Adrenal gland (tissue), 5 donors: ENCODE measurements around the gene OR2A42.
"Not testable (repeated sequence)": the region's sequence is repeated elsewhere in the genome, so short reads cannot be mapped to it uniquely, and the experiment has no call there.

Experiments used
- POLR2A ChIP-seq, 2 donors: fragments of 450-650 bp; IDR thresholded peaks; one replicate each; pipeline ENCODE4 v1.6.1; 2017; ENCODE audit warnings: antibody characterized with exemption in 2 of 2, mild to moderate bottlenecking in 2 of 2, moderate library complexity in 1 of 2
- TF ChIP-seq, protein P1 (sequence below), 6 experiments: fragments of 450-650 bp in 4 of 6; fragments of 200-600 bp in 2 of 6; sonication (generic) in 1 of 6; IDR thresholded peaks; 1 replicate in 5 of 6; 2 replicates in 1 of 6; pipeline versions ENCODE4 v1.5.1 to v1.8.0; 2016 to 2021; ENCODE audit warnings: antibody characterized with exemption in 6 of 6, mild to moderate bottlenecking in 2 of 6, moderate library complexity in 1 of 6
- donor health status: DM: no; HTN: no; CAD: no.

DNA sequence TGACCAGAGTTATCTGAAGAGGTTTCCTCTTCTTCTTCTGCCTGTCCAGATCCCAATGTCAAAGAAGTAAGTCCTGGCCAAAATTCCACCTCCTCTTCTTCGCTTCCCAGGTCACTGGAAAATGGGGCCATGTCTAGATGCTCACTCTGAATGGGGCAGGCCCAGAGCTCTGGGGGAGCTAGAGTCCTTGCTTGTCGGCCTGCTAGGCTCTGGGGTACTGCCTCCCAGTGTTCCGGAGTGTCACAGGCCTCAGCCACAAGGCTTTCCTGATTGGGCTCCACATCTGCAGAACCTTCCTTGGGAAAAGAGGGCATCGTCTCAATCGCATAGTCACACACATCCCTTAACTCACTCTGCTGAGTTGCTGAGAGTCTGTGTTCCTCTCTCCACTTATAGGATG is 51.6 kb downstream of the OR2A42 start:
- TF ChIP-seq, protein P1, sequence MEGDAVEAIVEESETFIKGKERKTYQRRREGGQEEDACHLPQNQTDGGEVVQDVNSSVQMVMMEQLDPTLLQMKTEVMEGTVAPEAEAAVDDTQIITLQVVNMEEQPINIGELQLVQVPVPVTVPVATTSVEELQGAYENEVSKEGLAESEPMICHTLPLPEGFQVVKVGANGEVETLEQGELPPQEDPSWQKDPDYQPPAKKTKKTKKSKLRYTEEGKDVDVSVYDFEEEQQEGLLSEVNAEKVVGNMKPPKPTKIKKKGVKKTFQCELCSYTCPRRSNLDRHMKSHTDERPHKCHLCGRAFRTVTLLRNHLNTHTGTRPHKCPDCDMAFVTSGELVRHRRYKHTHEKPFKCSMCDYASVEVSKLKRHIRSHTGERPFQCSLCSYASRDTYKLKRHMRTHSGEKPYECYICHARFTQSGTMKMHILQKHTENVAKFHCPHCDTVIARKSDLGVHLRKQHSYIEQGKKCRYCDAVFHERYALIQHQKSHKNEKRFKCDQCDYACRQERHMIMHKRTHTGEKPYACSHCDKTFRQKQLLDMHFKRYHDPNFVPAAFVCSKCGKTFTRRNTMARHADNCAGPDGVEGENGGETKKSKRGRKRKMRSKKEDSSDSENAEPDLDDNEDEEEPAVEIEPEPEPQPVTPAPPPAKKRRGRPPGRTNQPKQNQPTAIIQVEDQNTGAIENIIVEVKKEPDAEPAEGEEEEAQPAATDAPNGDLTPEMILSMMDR (IDR thresholded peaks at IDR 0.05): not testable (repeated sequence)
- TF ChIP-seq POLR2A (IDR thresholded peaks at IDR 0.05): not testable (repeated sequence)
